KG1 (cell line): ENCODE data around the gene SMIM5.
"Not testable (repeated sequence)": the region's sequence is repeated elsewhere in the genome, so short reads cannot be mapped to it uniquely, and the experiment has no call there.

Experiments
- DNase-seq: peaks from one replicate; lab custom pipeline; 2025; lab: John Stamatoyannopoulos, UW

The SMIM5 gene

GRCh38 chr17:75625813-75626486 is 7.3 kb upstream of the SMIM5 start:
- no peak for DNase-seq

- DNase-seq, result no peak
Observed at GRCh38 chr17:75626496-75627038, 6.7 kb upstream of the SMIM5 start.

- DNase-seq, result no peak
Observed at GRCh38 chr17:75627094-75627493, 6.1 kb upstream of the SMIM5 start.

GRCh38 chr17:75628425-75628824 is 4.8 kb upstream of the SMIM5 start:
- no peak for DNase-seq

- no peak for DNase-seq
Observed at GRCh38 chr17:75629157-75629556, 4.1 kb upstream of the SMIM5 start.

- DNase-seq, result no peak
Observed at GRCh38 chr17:75630071-75630917, 2.9 kb upstream of the SMIM5 start.

- DNase-seq, result no peak
Observed at GRCh38 chr17:75631353-75631752, 1.9 kb upstream of the SMIM5 start.

- no peak for DNase-seq
Observed at GRCh38 chr17:75632428-75632827, 806 bp upstream of the SMIM5 start.

GRCh38 chr17:75633486-75634375 is 497 bp downstream of the SMIM5 start:
- DNase-seq, result peak; percentile 20

GRCh38 chr17:75634376-75634740 is 1.1 kb downstream of the SMIM5 start:
- no peak for DNase-seq

GRCh38 chr17:75634754-75635609 is 1.7 kb downstream of the SMIM5 start:
- DNase-seq, result no peak

- no peak for DNase-seq
Observed at GRCh38 chr17:75635610-75636202, 2.5 kb downstream of the SMIM5 start.

- DNase-seq, result no peak
Observed at GRCh38 chr17:75636381-75637142, 3.3 kb downstream of the SMIM5 start.

GRCh38 chr17:75637143-75637538 is 3.9 kb downstream of the SMIM5 start:
- DNase-seq, result no peak

GRCh38 chr17:75637551-75637950 is 4.3 kb downstream of the SMIM5 start:
- DNase-seq, result no peak

GRCh38 chr17:75638039-75638438 is 4.8 kb downstream of the SMIM5 start:
- not testable (repeated sequence) for DNase-seq

- DNase-seq, result no peak
Observed at GRCh38 chr17:75638893-75639292, 5.7 kb downstream of the SMIM5 start.

GRCh38 chr17:75639327-75639726 is 6.1 kb downstream of the SMIM5 start:
- no peak for DNase-seq

GRCh38 chr17:75639771-75640555 is 6.7 kb downstream of the SMIM5 start:
- no peak for DNase-seq
